Measurements from ENCODE around the gene TCF3. TPM values are rescaled to one million over a fixed set of nuclear protein-coding genes. Genes with fewer than 3 reads are reported as not detected.

Gene TCF3
- polyA plus RNA-seq, 1 donor (not counting 4 experiments of a cell fraction or from before 2014, with no cell fraction given), result 40.0 TPM

DNA sequence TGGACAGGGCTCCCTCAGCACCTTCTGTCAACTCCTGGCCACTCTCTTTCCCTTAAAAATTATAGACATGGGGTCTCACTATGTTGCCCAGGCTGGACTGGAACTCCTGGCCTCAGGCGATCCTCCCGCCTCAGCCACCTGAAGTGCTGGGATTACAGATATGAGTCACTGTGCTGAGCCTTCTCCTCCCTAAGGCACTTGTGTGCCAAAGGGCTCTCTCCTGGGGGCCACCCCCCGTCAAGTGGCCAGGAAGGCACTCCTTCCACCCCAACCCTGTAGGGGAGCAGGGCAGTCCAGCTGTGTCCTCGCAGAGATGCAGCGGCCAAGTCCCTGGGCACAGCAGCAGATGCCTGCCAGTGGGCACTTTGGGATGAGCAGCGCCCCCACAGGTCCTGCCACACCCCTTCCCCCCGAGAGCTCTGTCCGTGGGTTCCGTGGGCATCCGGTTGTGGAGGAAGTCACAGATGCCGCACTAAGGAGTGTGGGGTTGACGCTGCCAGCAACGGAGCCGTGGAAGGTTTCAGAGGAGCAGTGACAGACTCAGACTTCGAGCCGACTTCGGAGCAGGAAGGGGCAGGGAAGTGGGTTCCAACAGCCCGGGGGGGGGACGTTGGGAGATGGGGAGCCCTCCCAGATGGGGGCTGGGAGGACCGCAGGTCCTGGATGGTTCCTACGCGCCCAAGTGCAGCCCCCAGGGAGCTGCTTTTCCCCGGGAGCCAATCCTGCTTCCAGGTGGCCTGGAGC is 43.9 kb downstream of the TCF3 start:
- no peaks in the 10 kb centered on the region for H3K9me1 ChIP-seq (ENCODE audit: control insufficient read depth, extremely low read depth, insufficient read depth, low read length)
- no peaks in the 10 kb centered on the region for H3K9me3 ChIP-seq (ENCODE audit: control insufficient read depth, low read depth, low read length)
- no peak overlapping the region for H3K4me3 ChIP-seq (ENCODE audit: control insufficient read depth in 2 of 3, extremely low read depth in 1 of 3, insufficient read depth in 2 of 3, low read depth in 1 of 3, low read length in 3 of 3)
- FAIRE-seq (no peak), DNase-seq (ENCODE audit: low read depth, low spot score) (no peak)
- H3K4me2 ChIP-seq (ENCODE audit: control insufficient read depth, extremely low read depth, insufficient read depth, low read depth, low read length), result no peak overlapping the region
- H3K79me2 ChIP-seq (ENCODE audit: control insufficient read depth, insufficient read depth, low read length), result peaks cover 17% of the 10 kb centered on the region
- H3K4me1 ChIP-seq (ENCODE audit: control insufficient read depth, extremely low read depth, insufficient read depth, low read length), result peaks cover 8% of the 10 kb centered on the region
- H3K9ac ChIP-seq (ENCODE audit: control insufficient read depth, extremely low read depth, insufficient read depth, low read length), result no peak overlapping the region
- no peaks in the 10 kb centered on the region for H3K27me3 ChIP-seq (ENCODE audit: control insufficient read depth, extremely low read depth, insufficient read depth, low read length)
- dilution Hi-C loops (cut with MboI; ENCODE audit: extremely low pct_ligation_motif_present, low sequenced_read_pairs), result no loop called here
- peaks cover 8 to 19% of the 10 kb centered on the region in 2 experiments for H3K36me3 ChIP-seq (ENCODE audit: control insufficient read depth in 2 of 2, extremely low read depth in 1 of 2, insufficient read depth in 2 of 2, low read length in 2 of 2)
- no peak for TF ChIP-seq EZH2 (IDR thresholded peaks at IDR 0.05; ENCODE audit: low read length)
- TF ChIP-seq, protein P1, sequence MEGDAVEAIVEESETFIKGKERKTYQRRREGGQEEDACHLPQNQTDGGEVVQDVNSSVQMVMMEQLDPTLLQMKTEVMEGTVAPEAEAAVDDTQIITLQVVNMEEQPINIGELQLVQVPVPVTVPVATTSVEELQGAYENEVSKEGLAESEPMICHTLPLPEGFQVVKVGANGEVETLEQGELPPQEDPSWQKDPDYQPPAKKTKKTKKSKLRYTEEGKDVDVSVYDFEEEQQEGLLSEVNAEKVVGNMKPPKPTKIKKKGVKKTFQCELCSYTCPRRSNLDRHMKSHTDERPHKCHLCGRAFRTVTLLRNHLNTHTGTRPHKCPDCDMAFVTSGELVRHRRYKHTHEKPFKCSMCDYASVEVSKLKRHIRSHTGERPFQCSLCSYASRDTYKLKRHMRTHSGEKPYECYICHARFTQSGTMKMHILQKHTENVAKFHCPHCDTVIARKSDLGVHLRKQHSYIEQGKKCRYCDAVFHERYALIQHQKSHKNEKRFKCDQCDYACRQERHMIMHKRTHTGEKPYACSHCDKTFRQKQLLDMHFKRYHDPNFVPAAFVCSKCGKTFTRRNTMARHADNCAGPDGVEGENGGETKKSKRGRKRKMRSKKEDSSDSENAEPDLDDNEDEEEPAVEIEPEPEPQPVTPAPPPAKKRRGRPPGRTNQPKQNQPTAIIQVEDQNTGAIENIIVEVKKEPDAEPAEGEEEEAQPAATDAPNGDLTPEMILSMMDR (optimal IDR thresholded peaks at IDR 0.05 in 1 of 3, IDR thresholded peaks at IDR 0.05 in 1 of 3, conservative IDR thresholded peaks at IDR 0.05 in 1 of 3; ENCODE audit: extremely low read depth in 1 of 3, insufficient read depth in 2 of 3, low read length in 3 of 3), result no peak
- H2AFZ ChIP-seq (ENCODE audit: control insufficient read depth, low read length), result no peak overlapping the region
- H3K27ac ChIP-seq (ENCODE audit: control insufficient read depth, insufficient read depth, low read length), result no peak overlapping the region
- no peaks in the 10 kb centered on the region for H4K20me1 ChIP-seq (ENCODE audit: control insufficient read depth, extremely low read depth, insufficient read depth, low read length)

DNA sequence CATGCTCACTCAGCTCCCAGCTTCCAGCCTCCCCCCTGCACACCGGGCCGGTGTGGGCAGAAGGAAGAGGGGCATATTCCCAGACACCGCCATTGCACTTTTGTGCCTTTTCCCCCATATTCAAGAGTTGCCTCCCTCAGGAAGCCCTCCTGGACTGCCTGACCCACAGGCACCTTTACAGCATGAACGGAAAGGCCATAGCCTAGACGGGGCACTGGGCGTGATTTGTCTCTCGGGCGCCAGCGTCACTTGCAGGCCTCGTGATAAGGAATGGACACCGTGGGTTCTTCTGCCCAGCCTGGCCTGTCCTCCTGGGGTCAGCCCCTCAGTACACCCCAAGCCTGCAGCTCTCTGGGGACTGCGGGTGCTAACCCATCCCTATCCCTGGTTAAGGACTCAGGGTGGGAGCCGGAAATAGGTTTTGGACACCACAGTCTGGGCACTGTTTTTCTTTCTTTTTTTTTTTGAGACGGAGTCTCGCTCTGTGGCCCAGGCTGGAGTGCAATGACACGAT is 46.2 kb downstream of the TCF3 start:
- H3K9ac ChIP-seq (ENCODE audit: control insufficient read depth, extremely low read depth, insufficient read depth, low read length), result peak overlapping the region; percentile 87

More for the DNA sequence above, 46.2 kb downstream of the TCF3 start:
- H3K4me3 ChIP-seq (ENCODE audit: control insufficient read depth in 2 of 3, extremely low read depth in 1 of 3, insufficient read depth in 2 of 3, low read depth in 1 of 3, low read length in 3 of 3), result peak overlapping the region; percentile 81 to 96 (median 94)
- peaks cover 9 to 13% of the 10 kb centered on the region in 2 experiments for H3K36me3 ChIP-seq (ENCODE audit: control insufficient read depth in 2 of 2, extremely low read depth in 1 of 2, insufficient read depth in 2 of 2, low read length in 2 of 2)
- H3K4me1 ChIP-seq (ENCODE audit: control insufficient read depth, extremely low read depth, insufficient read depth, low read length), result peaks cover 8% of the 10 kb centered on the region
- H4K20me1 ChIP-seq (ENCODE audit: control insufficient read depth, extremely low read depth, insufficient read depth, low read length), result no peaks in the 10 kb centered on the region
- H3K9me3 ChIP-seq (ENCODE audit: control insufficient read depth, low read depth, low read length), result no peaks in the 10 kb centered on the region
- H3K27ac ChIP-seq (ENCODE audit: control insufficient read depth, insufficient read depth, low read length), result peak overlapping the region; percentile 90
- no peaks in the 10 kb centered on the region for H3K9me1 ChIP-seq (ENCODE audit: control insufficient read depth, extremely low read depth, insufficient read depth, low read length)
- DNase-seq (ENCODE audit: low read depth, low spot score) (no peak), FAIRE-seq (no peak)
- peak overlapping the region; percentile 98 for H3K4me2 ChIP-seq (ENCODE audit: control insufficient read depth, extremely low read depth, insufficient read depth, low read depth, low read length)
- peak overlapping the region; percentile 99 for H2AFZ ChIP-seq (ENCODE audit: control insufficient read depth, low read length)
- no peaks in the 10 kb centered on the region for H3K27me3 ChIP-seq (ENCODE audit: control insufficient read depth, extremely low read depth, insufficient read depth, low read length)
- TF ChIP-seq EZH2 (IDR thresholded peaks at IDR 0.05; ENCODE audit: low read length), result no peak
- TF ChIP-seq, protein P1 (optimal IDR thresholded peaks at IDR 0.05 in 1 of 3, IDR thresholded peaks at IDR 0.05 in 1 of 3, conservative IDR thresholded peaks at IDR 0.05 in 1 of 3; ENCODE audit: extremely low read depth in 1 of 3, insufficient read depth in 2 of 3, low read length in 3 of 3), result peak in 1 of 3 experiments; percentile 1
- H3K79me2 ChIP-seq (ENCODE audit: control insufficient read depth, insufficient read depth, low read length), result peaks cover 40% of the 10 kb centered on the region
- dilution Hi-C loops (cut with MboI; ENCODE audit: extremely low pct_ligation_motif_present, low sequenced_read_pairs), result no loop called here

Measured in keratinocyte (primary cell).